B cell (primary cell): ENCODE results near the gene IFI16. TPM values are rescaled to one million over a fixed set of nuclear protein-coding genes. Genes with fewer than 3 reads are reported as not detected.

Experiments used
- ATAC-seq: fragments of 200-7000 bp; cut with Tn5 transposase; one replicate; pipeline ENCODE4 v1.10.0; 2021; ENCODE audit warnings: low read depth, mild to moderate bottlenecking, moderate number of reproducible peaks, moderate library complexity
- CTCF ChIA-PET: fragments of 350-600 bp; sonication (Branson Sonifier 250); formaldehyde crosslinking; loops from one replicate; lab custom pipeline; 2021; ENCODE audit warnings: antibody characterized with exemption, inconsistent platforms; lab: Charles Lee
- POLR2A ChIA-PET: fragments of 350-600 bp; sonication (Branson Sonifier 250); formaldehyde crosslinking; loops from one replicate; lab custom pipeline; 2021; ENCODE audit warnings: antibody characterized with exemption; lab: Charles Lee
- DNase-seq: peaks from one replicate; pipeline ENCODE4 v3.0.0; 2013
- H2AFZ ChIP-seq: 2 replicates; pipeline ENCODE4 v1.6.1; 2012; ENCODE audit warnings: mild to moderate bottlenecking, low read depth, low read length; ENCODE audit not compliant: insufficient read depth, poor library complexity, severe bottlenecking
- H3K27ac ChIP-seq, 2 donors: 1 replicate in 1 of 2; 2 replicates in 1 of 2; pipeline ENCODE4 v1.5.1; 2012 to 2013; ENCODE audit warnings: low read length in 2 of 2, mild to moderate bottlenecking in 2 of 2, moderate library complexity in 1 of 2
- H3K27me3 ChIP-seq, 4 experiments: fragments of 200-600 bp in 1 of 4; sonication (generic) in 1 of 4; replicated peaks in 1 of 4; 1 replicate in 2 of 4; 2 replicates in 2 of 4; pipeline versions ENCODE4 v1.6.1 to v1.7.0; 2013 to 2016; ENCODE audit warnings: low read length in 3 of 4, mild to moderate bottlenecking in 2 of 4, mixed read lengths in 1 of 4, moderate library complexity in 1 of 4; ENCODE audit not compliant: insufficient read depth in 4 of 4, control insufficient read depth in 3 of 4; ENCODE audit errors: control extremely low read depth in 1 of 4
- H3K36me3 ChIP-seq, 2 experiments: replicated peaks in 1 of 2; 1 replicate in 1 of 2; 2 replicates in 1 of 2; pipeline versions ENCODE4 v1.6.1 to v1.7.1; 2013; ENCODE audit warnings: low read length in 1 of 2; ENCODE audit not compliant: insufficient read depth in 2 of 2, control insufficient read depth in 1 of 2; ENCODE audit errors: control extremely low read depth in 1 of 2, extremely low read depth in 1 of 2
- H3K4me1 ChIP-seq, 2 donors: fragments of 200-600 bp in 1 of 2; sonication (generic) in 1 of 2; 1 replicate in 1 of 2; 2 replicates in 1 of 2; pipeline versions ENCODE4 v1.5.1 to v1.6.1; 2013 to 2017; ENCODE audit warnings: low read length in 2 of 2; ENCODE audit not compliant: control insufficient read depth in 2 of 2, insufficient read depth in 2 of 2
- H3K4me2 ChIP-seq: replicated peaks from 2 replicates; pipeline ENCODE3; 2012; ENCODE audit warnings: mild to moderate bottlenecking, low read depth, low read length; ENCODE audit not compliant: poor library complexity, severe bottlenecking
- H3K4me3 ChIP-seq, 5 experiments: fragments of 200-600 bp in 1 of 5; sonication (generic) in 1 of 5; 1 replicate in 3 of 5; 2 replicates in 2 of 5; pipeline versions ENCODE4 v1.5.1 to v1.7.0; 2011 to 2016; ENCODE audit warnings: low read length in 4 of 5, mild to moderate bottlenecking in 4 of 5, low read depth in 2 of 5, control low read depth in 1 of 5, moderate library complexity in 1 of 5; ENCODE audit not compliant: insufficient read depth in 1 of 5; ENCODE audit errors: control extremely low read depth in 1 of 5, extremely low read depth in 1 of 5
- H3K79me2 ChIP-seq: fragments of 200-600 bp; sonication (generic); one replicate; pipeline ENCODE4 v1.6.0; 2016; ENCODE audit warnings: low read length; ENCODE audit not compliant: control insufficient read depth, insufficient read depth
- H3K9ac ChIP-seq: fragments of 200-600 bp; sonication (generic); 2 replicates; pipeline ENCODE4 v1.6.1; 2017; ENCODE audit warnings: mild to moderate bottlenecking, low read length, moderate library complexity
- H3K9me3 ChIP-seq, 3 donors: one replicate each; pipeline versions ENCODE4 v1.6.1 to v1.7.1; 2013; ENCODE audit warnings: low read length in 2 of 3; ENCODE audit not compliant: control insufficient read depth in 2 of 3, insufficient read depth in 1 of 3; ENCODE audit errors: control extremely low read depth in 1 of 3
- H4K20me1 ChIP-seq: 2 replicates; pipeline ENCODE4 v1.6.0; 2012; ENCODE audit warnings: mild to moderate bottlenecking, low read length; ENCODE audit not compliant: insufficient read depth, control insufficient read depth, poor library complexity, severe bottlenecking
- H3K27ac Mint-ChIP-seq: one replicate; pipeline ENCODE4 v1.8.0; 2021; ENCODE audit warnings: mixed read lengths
- H3K27me3 Mint-ChIP-seq: one replicate; pipeline ENCODE4 v1.8.0; 2021; ENCODE audit warnings: mixed read lengths
- H3K4me1 Mint-ChIP-seq: one replicate; pipeline ENCODE4 v1.8.0; 2021; ENCODE audit warnings: mixed read lengths
- H3K4me3 Mint-ChIP-seq: one replicate; pipeline ENCODE4 v1.8.0; 2021; ENCODE audit warnings: mixed read lengths
- H3K9me3 Mint-ChIP-seq: one replicate; pipeline ENCODE4 v1.8.0; 2022; ENCODE audit warnings: mixed read lengths; ENCODE audit not compliant: insufficient read depth
- CTCF ChIP-seq: fragments of 200-600 bp; IDR thresholded peaks from one replicate; pipeline ENCODE4 v1.8.0; 2022; ENCODE audit warnings: antibody characterized with exemption, mild to moderate bottlenecking
- EZH2 ChIP-seq: IDR thresholded peaks from 2 replicates; pipeline ENCODE4 v1.6.1; 2012; ENCODE audit warnings: borderline replicate concordance, low read depth, mild to moderate bottlenecking, moderate library complexity, low read length; ENCODE audit not compliant: insufficient read depth, poor library complexity, severe bottlenecking
- WGBS: methylation state at CpG from one replicate; pipeline ENCODE4 v1.1.5; 2013; ENCODE audit warnings: missing lambda C conversion rate; ENCODE audit not compliant: insufficient coverage; 5-methylcytosine and 5-hydroxymethylcytosine counted together
- intact Hi-C: fragments of 100-400 bp; cut with micrococcal nuclease; formaldehyde crosslinking; loops from one replicate; pipeline ENCODE4 v1.10.0; 2022
- polyA plus RNA-seq: library from polyadenylated mRNA; depleted of rRNA; stranded (reverse); fragments of >200 nt; gene quantifications from 2 replicates; pipeline ENCODE4 v1.2.3, GENCODE V29; 2012
- total RNA-seq, 2 donors: library from RNA; stranded (reverse); fragments of 120-200 nt in 1 of 2; gene quantifications; 1 replicate in 1 of 2; 2 replicates in 1 of 2; pipeline versions ENCODE4 v1.2.3 to v1.2.4, GENCODE V29; 2013 to 2022

The IFI16 gene
- total and polyA plus RNA-seq, 2 donors (not counting 1 experiment from before 2014, with no cell fraction given), result 89.0 to 176 TPM

DNA sequence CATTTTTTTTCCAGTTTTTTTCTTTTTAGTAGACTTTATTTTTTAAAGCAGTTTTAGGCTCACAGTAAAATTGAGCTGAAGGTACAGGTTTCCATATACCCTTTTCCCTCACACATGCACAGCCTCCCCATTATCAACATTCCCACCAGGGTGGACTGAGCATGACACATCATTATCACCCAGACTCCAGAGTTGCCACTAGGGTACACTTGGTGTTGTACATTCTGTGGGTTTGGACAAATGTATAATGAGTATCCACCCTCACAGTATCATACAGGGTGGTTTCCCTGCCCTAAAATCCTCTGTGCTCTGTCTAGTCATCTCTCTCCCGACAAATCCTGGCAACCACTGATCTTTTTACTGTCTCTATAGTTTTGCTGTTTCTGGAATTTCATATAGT lies 69.8 kb downstream of the IFI16 start:
- H3K36me3 ChIP-seq, result no peaks in the 10 kb centered on the region
- peaks cover 5% of the 10 kb centered on the region for H3K79me2 ChIP-seq
- no peak for ATAC-seq
- no peak overlapping the region for H3K4me3 ChIP-seq
- Mint-ChIP-seq H3K9me3 (no peaks in the 10 kb centered on the region), H3K27ac (no peak overlapping the region), H3K4me3 (no peak overlapping the region), H3K27me3 (no peaks in the 10 kb centered on the region), H3K4me1 (peaks cover 15% of the 10 kb centered on the region)
- H3K27ac ChIP-seq, result no peak overlapping the region
- H3K9ac ChIP-seq, result no peak overlapping the region
- intact Hi-C loops, result loop anchor here (10.0 kb wide), 1 partner anchor 965 kb away; no protein-coding TSS in a partner anchor
- H4K20me1 ChIP-seq, result no peaks in the 10 kb centered on the region
- DNase-seq, result no peak
- H2AFZ ChIP-seq, result no peak overlapping the region
- no peaks in the 10 kb centered on the region for H3K9me3 ChIP-seq
- TF ChIP-seq EZH2 (no peak), CTCF (no peak)
- ChIA-PET POLR2A (no interaction called here), CTCF (interaction anchor here (4.2 to 4.7 kb wide), 2 partner anchors 10 to 24 kb away, joined by 37 to 47 read pairs; no protein-coding TSS in a partner anchor)
- peaks cover 7 to 16% of the 10 kb centered on the region in 2 donors for H3K4me1 ChIP-seq
- no peak overlapping the region for H3K4me2 ChIP-seq
- H3K27me3 ChIP-seq, result no peaks in the 10 kb centered on the region
- no CpG with 5 or more reads among the region's 1 CpG for WGBS

DNA sequence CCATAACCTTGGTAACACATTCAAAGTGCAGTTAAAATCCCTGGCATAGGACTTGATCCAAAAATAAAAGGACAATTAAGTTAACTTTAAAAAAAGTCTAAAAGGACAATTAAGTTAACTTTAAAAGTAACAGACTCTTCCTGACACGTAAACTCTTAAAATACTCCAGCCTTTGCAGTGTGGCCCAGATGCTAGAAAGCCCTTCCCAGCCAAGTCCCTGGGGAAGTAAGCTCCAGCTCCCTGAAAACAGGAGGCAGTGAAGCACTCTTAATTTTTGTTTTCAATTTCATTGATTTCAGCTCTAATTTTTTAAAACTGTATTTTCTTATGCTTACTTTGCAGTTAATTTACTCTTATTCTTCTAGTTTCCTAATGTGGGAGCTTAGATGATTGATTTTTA lies 71.9 kb downstream of the IFI16 start:
- Histone ChIP-seq H3K9ac (no peak overlapping the region), H3K4me2 (no peak overlapping the region), H3K27me3 (no peaks in the 10 kb centered on the region), H3K9me3 (no peaks in the 10 kb centered on the region), H3K4me1 (peaks cover 7 to 15% of the 10 kb centered on the region in 2 donors), H4K20me1 (no peaks in the 10 kb centered on the region), H3K27ac (no peak overlapping the region), H3K79me2 (no peaks in the 10 kb centered on the region), H3K4me3 (no peak overlapping the region), H3K36me3 (no peaks in the 10 kb centered on the region), H2AFZ (no peak overlapping the region)
- ChIA-PET POLR2A (no interaction called here), CTCF (interaction anchor here (0.9 to 1.3 kb wide), 2 partner anchors 9 to 132 kb away, joined by 3 read pairs; no protein-coding TSS in a partner anchor)
- H3K4me3 Mint-ChIP-seq, result no peak overlapping the region
- no CpG with 5 or more reads among the region's 1 CpG for WGBS
- no peaks in the 10 kb centered on the region for H3K9me3 Mint-ChIP-seq
- intact Hi-C loops, result no loop called here
- peaks cover 15% of the 10 kb centered on the region for H3K4me1 Mint-ChIP-seq
- no peak overlapping the region for H3K27ac Mint-ChIP-seq
- no peak for DNase-seq
- no peak for ATAC-seq
- H3K27me3 Mint-ChIP-seq, result no peaks in the 10 kb centered on the region
- TF ChIP-seq EZH2, result no peak
- no peak for TF ChIP-seq CTCF
